Lower leg skin (tissue), 3 donors: Measurements from ENCODE around the gene SLC30A3.

ENCODE experiments used
- POLR2A ChIP-seq, 2 donors: fragments of 450-650 bp; IDR thresholded peaks; one replicate each; pipeline ENCODE4 v1.6.1; 2016 to 2017; ENCODE audit warnings: antibody characterized with exemption in 2 of 2, mild to moderate bottlenecking in 1 of 2, moderate library complexity in 1 of 2
- TF ChIP-seq, protein P1 (sequence below), 3 donors: fragments of 450-650 bp; IDR thresholded peaks; one replicate each; pipeline ENCODE4 v1.5.1; 2016; ENCODE audit warnings: antibody characterized with exemption in 3 of 3, mild to moderate bottlenecking in 3 of 3, moderate library complexity in 2 of 3

DNA sequence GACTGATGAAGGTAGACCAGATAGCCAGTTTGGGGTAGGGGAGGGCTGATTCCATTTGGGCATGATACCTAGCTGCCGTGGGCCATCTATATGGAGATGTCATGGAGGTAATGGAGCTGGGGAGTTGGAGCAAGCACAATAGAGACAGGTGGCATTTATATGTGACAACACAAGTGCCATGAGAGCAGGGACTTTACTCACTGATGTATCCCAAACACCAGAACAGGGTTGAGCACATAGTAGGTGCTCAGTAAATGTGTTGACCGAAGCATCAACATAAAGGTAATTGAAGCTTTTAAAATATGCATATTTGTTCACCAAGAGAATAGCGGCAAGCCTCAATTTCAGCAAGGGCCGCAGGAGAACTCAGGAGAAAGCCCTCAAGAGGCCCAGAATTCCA is 15.0 kb downstream of the SLC30A3 start:
- TF ChIP-seq, protein P1, sequence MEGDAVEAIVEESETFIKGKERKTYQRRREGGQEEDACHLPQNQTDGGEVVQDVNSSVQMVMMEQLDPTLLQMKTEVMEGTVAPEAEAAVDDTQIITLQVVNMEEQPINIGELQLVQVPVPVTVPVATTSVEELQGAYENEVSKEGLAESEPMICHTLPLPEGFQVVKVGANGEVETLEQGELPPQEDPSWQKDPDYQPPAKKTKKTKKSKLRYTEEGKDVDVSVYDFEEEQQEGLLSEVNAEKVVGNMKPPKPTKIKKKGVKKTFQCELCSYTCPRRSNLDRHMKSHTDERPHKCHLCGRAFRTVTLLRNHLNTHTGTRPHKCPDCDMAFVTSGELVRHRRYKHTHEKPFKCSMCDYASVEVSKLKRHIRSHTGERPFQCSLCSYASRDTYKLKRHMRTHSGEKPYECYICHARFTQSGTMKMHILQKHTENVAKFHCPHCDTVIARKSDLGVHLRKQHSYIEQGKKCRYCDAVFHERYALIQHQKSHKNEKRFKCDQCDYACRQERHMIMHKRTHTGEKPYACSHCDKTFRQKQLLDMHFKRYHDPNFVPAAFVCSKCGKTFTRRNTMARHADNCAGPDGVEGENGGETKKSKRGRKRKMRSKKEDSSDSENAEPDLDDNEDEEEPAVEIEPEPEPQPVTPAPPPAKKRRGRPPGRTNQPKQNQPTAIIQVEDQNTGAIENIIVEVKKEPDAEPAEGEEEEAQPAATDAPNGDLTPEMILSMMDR (IDR thresholded peaks at IDR 0.05): no peak
- no peak for TF ChIP-seq POLR2A (IDR thresholded peaks at IDR 0.05)
